IPS-NIHi7 (cell line): Measurements from ENCODE around the gene THAP4.

Experiments
- DNase-seq: peaks from one replicate; pipeline ENCODE4 v3.0.0; 2012; ENCODE audit warnings: mixed read lengths; ENCODE audit errors: extremely low spot score

Gene THAP4

GRCh38 chr2:241638940-241639339 is 2.0 kb upstream of the THAP4 start:
- DNase-seq = no peak

- DNase-seq = no peak
Measured at GRCh38 chr2:241637795-241638660, 1.1 kb upstream of the THAP4 start.

- peak; percentile 63 for DNase-seq
Measured at GRCh38 chr2:241636182-241637017, 558 bp downstream of the THAP4 start.

GRCh38 chr2:241635756-241636155 is 1.2 kb downstream of the THAP4 start:
- no peak for DNase-seq

- no peak for DNase-seq
Measured at GRCh38 chr2:241633561-241633960, 3.4 kb downstream of the THAP4 start.

GRCh38 chr2:241632478-241633325 is 4.3 kb downstream of the THAP4 start:
- DNase-seq = no peak

- DNase-seq = no peak
Measured at GRCh38 chr2:241629762-241630435, 7.1 kb downstream of the THAP4 start.

GRCh38 chr2:241627675-241628074 is 9.3 kb downstream of the THAP4 start:
- no peak for DNase-seq

GRCh38 chr2:241620419-241620769 is 16.6 kb downstream of the THAP4 start:
- no peak for DNase-seq

GRCh38 chr2:241619597-241620418 is 17.1 kb downstream of the THAP4 start:
- DNase-seq = no peak

GRCh38 chr2:241618829-241619228 is 18.1 kb downstream of the THAP4 start:
- no peak for DNase-seq

- no peak for DNase-seq
Measured at GRCh38 chr2:241618296-241618805, 18.6 kb downstream of the THAP4 start.

GRCh38 chr2:241617431-241618154 is 19.4 kb downstream of the THAP4 start:
- DNase-seq = no peak

- no peak for DNase-seq
Measured at GRCh38 chr2:241616168-241617125, 20.5 kb downstream of the THAP4 start.

GRCh38 chr2:241615522-241616052 is 21.4 kb downstream of the THAP4 start:
- no peak for DNase-seq

GRCh38 chr2:241615041-241615440 is 21.9 kb downstream of the THAP4 start:
- DNase-seq = no peak

GRCh38 chr2:241613017-241613780 is 23.8 kb downstream of the THAP4 start:
- DNase-seq = no peak
